H9 (cell line): ENCODE data around the gene SPRYD4. TPM values are rescaled to one million over a fixed set of nuclear protein-coding genes. Genes with fewer than 3 reads are reported as not detected.

Experiments used
- DNase-seq: peaks from one replicate; pipeline ENCODE4 v3.0.0-alpha.2; 2017
- H2AFZ ChIP-seq: one replicate; pipeline ENCODE4 v1.6.1; 2013; ENCODE audit warnings: mild to moderate bottlenecking, low read length, control low read depth, moderate library complexity
- H2AK5ac ChIP-seq: 2 replicates; pipeline ENCODE4 v1.6.1; 2013; ENCODE audit warnings: low read length, control low read depth, mixed read lengths; ENCODE audit not compliant: insufficient read length
- H2BK120ac ChIP-seq: one replicate; pipeline ENCODE4 v1.6.1; 2013; ENCODE audit warnings: low read depth, mild to moderate bottlenecking, low read length, control low read depth, inconsistent platforms; ENCODE audit not compliant: poor library complexity, severe bottlenecking
- H2BK12ac ChIP-seq: 2 replicates; pipeline ENCODE4 v1.6.1; 2013; ENCODE audit warnings: low read length, control low read depth, mixed read lengths, low read depth; ENCODE audit not compliant: insufficient read length
- H2BK15ac ChIP-seq: 2 replicates; pipeline ENCODE4 v1.6.1; 2013; ENCODE audit warnings: low read depth, low read length, control low read depth
- H2BK20ac ChIP-seq: one replicate; pipeline ENCODE4 v1.6.1; 2013; ENCODE audit warnings: low read depth, mild to moderate bottlenecking, low read length, control low read depth, inconsistent platforms; ENCODE audit not compliant: poor library complexity, severe bottlenecking
- H2BK5ac ChIP-seq: 2 replicates; pipeline ENCODE4 v1.6.1; 2013; ENCODE audit warnings: low read length, control low read depth, mixed read lengths; ENCODE audit not compliant: insufficient read length
- H3K14ac ChIP-seq: 2 replicates; pipeline ENCODE4 v1.6.1; 2013; ENCODE audit warnings: low read length, control low read depth; ENCODE audit not compliant: insufficient read depth
- H3K18ac ChIP-seq: 2 replicates; pipeline ENCODE4 v1.6.1; 2013; ENCODE audit warnings: low read depth, mild to moderate bottlenecking, mixed read lengths, low read length, control low read depth; ENCODE audit not compliant: insufficient read length
- H3K23ac ChIP-seq: 2 replicates; pipeline ENCODE4 v1.6.1; 2013; ENCODE audit warnings: low read length, control low read depth, mixed read lengths, low read depth; ENCODE audit not compliant: insufficient read length
- H3K23me2 ChIP-seq: 2 replicates; pipeline ENCODE4 v1.6.1; 2013; ENCODE audit warnings: low read depth, mild to moderate bottlenecking, mixed read lengths, low read length, control low read depth; ENCODE audit not compliant: insufficient read length, poor library complexity, severe bottlenecking
- H3K27ac ChIP-seq: 2 replicates; pipeline ENCODE4 v1.5.1; 2013; ENCODE audit warnings: low read length, control low read depth, mixed read lengths, low read depth; ENCODE audit not compliant: insufficient read length
- H3K27me3 ChIP-seq: 2 replicates; pipeline ENCODE4 v1.6.1; 2013; ENCODE audit warnings: low read length, control low read depth, inconsistent platforms; ENCODE audit not compliant: insufficient read depth
- H3K4ac ChIP-seq: 2 replicates; pipeline ENCODE4 v1.6.1; 2013; ENCODE audit warnings: low read depth, mild to moderate bottlenecking, control low read depth, inconsistent platforms, low read length, moderate library complexity
- H3K4me1 ChIP-seq: 2 replicates; pipeline ENCODE4 v1.6.1; 2013; ENCODE audit warnings: low read length, control low read depth, inconsistent platforms; ENCODE audit not compliant: insufficient read depth
- H3K4me2 ChIP-seq: 2 replicates; pipeline ENCODE4 v1.6.1; 2013; ENCODE audit warnings: low read length, control low read depth, mixed read lengths; ENCODE audit not compliant: insufficient read length, insufficient read depth
- H3K56ac ChIP-seq: 2 replicates; pipeline ENCODE4 v1.6.1; 2013; ENCODE audit warnings: low read depth, mild to moderate bottlenecking, mixed read lengths, low read length, control low read depth; ENCODE audit not compliant: insufficient read length
- H3K79me1 ChIP-seq: 2 replicates; pipeline ENCODE4 v1.6.1; 2013; ENCODE audit warnings: low read depth, mild to moderate bottlenecking, moderate library complexity, low read length, control low read depth, inconsistent platforms; ENCODE audit not compliant: insufficient read depth, poor library complexity, severe bottlenecking
- H3K79me2 ChIP-seq: 2 replicates; pipeline ENCODE4 v1.6.1; 2013; ENCODE audit warnings: low read length, control low read depth, inconsistent platforms; ENCODE audit not compliant: insufficient read depth
- H3K9ac ChIP-seq: 2 replicates; pipeline ENCODE4 v1.6.1; 2013; ENCODE audit warnings: low read length, control low read depth, mixed read lengths; ENCODE audit not compliant: insufficient read length; ENCODE audit errors: extremely low read depth
- H3K9me3 ChIP-seq: one replicate; pipeline ENCODE4 v1.6.1; 2013; ENCODE audit warnings: low read depth, low read length, inconsistent platforms; ENCODE audit not compliant: control insufficient read depth
- H3T11ph ChIP-seq: one replicate; pipeline ENCODE4 v1.6.1; 2013; ENCODE audit warnings: mild to moderate bottlenecking, low read length, control low read depth, inconsistent platforms
- H4K20me1 ChIP-seq: one replicate; pipeline ENCODE4 v1.6.1; 2013; ENCODE audit not compliant: control insufficient read depth, insufficient read length, insufficient read depth
- H4K5ac ChIP-seq: 2 replicates; pipeline ENCODE4 v1.6.1; 2013; ENCODE audit warnings: low read depth, mild to moderate bottlenecking, mixed read lengths, low read length, control low read depth; ENCODE audit not compliant: insufficient read length
- H4K8ac ChIP-seq: replicated peaks from 2 replicates; pipeline ENCODE4 v1.6.1; 2013; ENCODE audit warnings: low read length, control low read depth, mixed read lengths, low read depth; ENCODE audit not compliant: insufficient read length
- H4K91ac ChIP-seq: 2 replicates; pipeline ENCODE4 v1.6.1; 2013; ENCODE audit warnings: low read depth, mild to moderate bottlenecking, moderate library complexity, mixed read lengths, low read length, control low read depth; ENCODE audit not compliant: insufficient read length
- H3K27ac Mint-ChIP-seq, 3 experiments: 2 replicates in 2 of 3; 3 replicates in 1 of 3; pipeline ENCODE4 v1.8.0; 2020 to 2021; ENCODE audit warnings: mixed read lengths in 3 of 3, mild to moderate bottlenecking in 1 of 3, moderate library complexity in 1 of 3
- H3K27me3 Mint-ChIP-seq: 2 replicates; pipeline ENCODE4 v1.8.0; 2021; ENCODE audit warnings: low read depth, mild to moderate bottlenecking, moderate library complexity, mixed read lengths
- H3K36me3 Mint-ChIP-seq, 3 experiments: 2 replicates in 2 of 3; 3 replicates in 1 of 3; pipeline ENCODE4 v1.8.0; 2020 to 2021; ENCODE audit warnings: low read depth in 3 of 3, mixed read lengths in 3 of 3; ENCODE audit not compliant: insufficient read depth in 1 of 3
- H3K4me1 Mint-ChIP-seq, 2 experiments: 2 replicates each; pipeline ENCODE4 v1.8.0; 2020; ENCODE audit warnings: mixed read lengths in 2 of 2
- H3K4me3 Mint-ChIP-seq, 2 experiments: 2 replicates in 1 of 2; 3 replicates in 1 of 2; pipeline ENCODE4 v1.8.0; 2020 to 2021; ENCODE audit warnings: mild to moderate bottlenecking in 2 of 2, mixed read lengths in 2 of 2, moderate library complexity in 1 of 2
- H3K9me3 Mint-ChIP-seq, 2 experiments: 2 replicates in 1 of 2; 3 replicates in 1 of 2; pipeline ENCODE4 v1.8.0; 2020; ENCODE audit warnings: mild to moderate bottlenecking in 2 of 2, mixed read lengths in 2 of 2, moderate library complexity in 1 of 2
- WGBS: extraction: QIAGEN DNeasy Blood & Tissue Kit; methylation state at CpG from one replicate; pipeline ENCODE4 v1.1.7; 2013; ENCODE audit warnings: missing lambda C conversion rate, low lambda C conversion rate, mixed read lengths; ENCODE audit not compliant: insufficient read length; ENCODE audit errors: extremely low coverage; 5-methylcytosine and 5-hydroxymethylcytosine counted together
- total RNA-seq: library from RNA; stranded (reverse); gene quantifications from 2 replicates; pipeline ENCODE4 v1.2.1, GENCODE V29; 2021
- TF ChIP-seq, protein P1 (sequence below): fragments of 200-600 bp; sonication (generic); conservative IDR thresholded peaks from 3 replicates; pipeline ENCODE4 v1.8.0; 2021; ENCODE audit warnings: antibody characterized with exemption, mild to moderate bottlenecking

Gene SPRYD4
- total RNA-seq, 1 experiment from 2014 or later = 4.9 TPM

DNA sequence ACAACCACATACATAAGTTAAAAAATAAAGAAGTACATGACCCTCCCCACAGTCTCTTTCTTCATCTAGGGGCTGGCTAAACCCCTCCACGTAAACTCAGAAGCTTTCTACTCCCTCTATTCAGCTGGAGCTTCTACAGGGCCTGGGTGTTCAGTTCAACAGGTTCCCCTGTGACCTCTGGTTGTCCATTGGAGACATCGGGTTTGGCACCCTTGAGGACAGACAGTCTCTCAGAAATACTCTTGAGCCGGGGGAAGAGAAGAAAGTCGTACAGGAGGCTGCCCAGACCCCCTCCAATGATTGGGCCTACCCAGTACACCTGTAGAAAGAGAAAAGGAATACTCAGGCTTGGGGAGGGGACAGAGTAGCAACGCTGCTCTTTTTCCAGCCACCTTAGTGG is 17.2 kb upstream of the SPRYD4 start:
- Histone ChIP-seq H4K5ac (no peak overlapping the region), H3K4ac (no peak overlapping the region), H2AFZ (no peak overlapping the region), H4K8ac (no peak overlapping the region), H3K4me1 (peaks cover 4% of the 10 kb centered on the region; the same call in 1 of the 2 replicates), H2BK12ac (no peak overlapping the region), H3K79me1 (no peaks in the 10 kb centered on the region), H3K23me2 (peaks cover 3% of the 10 kb centered on the region), H3K4me2 (no peak overlapping the region), H3K27ac (no peak overlapping the region), H2BK15ac (no peak overlapping the region), H2BK5ac (no peak overlapping the region), H3K56ac (no peak overlapping the region), H2AK5ac (no peak overlapping the region), H3K23ac (no peak overlapping the region), H3K9ac (no peak overlapping the region), H3K14ac (no peak overlapping the region), H3T11ph (no peak overlapping the region), H2BK20ac (no peak overlapping the region), H3K9me3 (no peaks in the 10 kb centered on the region), H4K91ac (no peak overlapping the region), H2BK120ac (no peak overlapping the region), H4K20me1 (no peaks in the 10 kb centered on the region), H3K27me3 (no peaks in the 10 kb centered on the region), H3K79me2 (no peaks in the 10 kb centered on the region), H3K18ac (no peak overlapping the region)
- no peak overlapping the region for H3K27ac Mint-ChIP-seq
- H3K9me3 Mint-ChIP-seq = peaks cover 0 to 2% of the 10 kb centered on the region in 2 experiments; a peak in 3 of 5 replicates
- no peak overlapping the region; a peak in 1 of 5 replicates for H3K4me3 Mint-ChIP-seq
- H3K27me3 Mint-ChIP-seq = peaks cover 9% of the 10 kb centered on the region
- TF ChIP-seq, protein P1, sequence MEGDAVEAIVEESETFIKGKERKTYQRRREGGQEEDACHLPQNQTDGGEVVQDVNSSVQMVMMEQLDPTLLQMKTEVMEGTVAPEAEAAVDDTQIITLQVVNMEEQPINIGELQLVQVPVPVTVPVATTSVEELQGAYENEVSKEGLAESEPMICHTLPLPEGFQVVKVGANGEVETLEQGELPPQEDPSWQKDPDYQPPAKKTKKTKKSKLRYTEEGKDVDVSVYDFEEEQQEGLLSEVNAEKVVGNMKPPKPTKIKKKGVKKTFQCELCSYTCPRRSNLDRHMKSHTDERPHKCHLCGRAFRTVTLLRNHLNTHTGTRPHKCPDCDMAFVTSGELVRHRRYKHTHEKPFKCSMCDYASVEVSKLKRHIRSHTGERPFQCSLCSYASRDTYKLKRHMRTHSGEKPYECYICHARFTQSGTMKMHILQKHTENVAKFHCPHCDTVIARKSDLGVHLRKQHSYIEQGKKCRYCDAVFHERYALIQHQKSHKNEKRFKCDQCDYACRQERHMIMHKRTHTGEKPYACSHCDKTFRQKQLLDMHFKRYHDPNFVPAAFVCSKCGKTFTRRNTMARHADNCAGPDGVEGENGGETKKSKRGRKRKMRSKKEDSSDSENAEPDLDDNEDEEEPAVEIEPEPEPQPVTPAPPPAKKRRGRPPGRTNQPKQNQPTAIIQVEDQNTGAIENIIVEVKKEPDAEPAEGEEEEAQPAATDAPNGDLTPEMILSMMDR = no peak
- H3K4me1 Mint-ChIP-seq = peaks cover 46 to 49% of the 10 kb centered on the region in 2 experiments
- peaks cover 6 to 14% (median 9%) of the 10 kb centered on the region in 3 experiments for H3K36me3 Mint-ChIP-seq
- DNase-seq = no peak
- no CpG with 5 or more reads among the region's 5 CpGs for WGBS
